ENCODE measurements around the gene SLC39A10.

DNA sequence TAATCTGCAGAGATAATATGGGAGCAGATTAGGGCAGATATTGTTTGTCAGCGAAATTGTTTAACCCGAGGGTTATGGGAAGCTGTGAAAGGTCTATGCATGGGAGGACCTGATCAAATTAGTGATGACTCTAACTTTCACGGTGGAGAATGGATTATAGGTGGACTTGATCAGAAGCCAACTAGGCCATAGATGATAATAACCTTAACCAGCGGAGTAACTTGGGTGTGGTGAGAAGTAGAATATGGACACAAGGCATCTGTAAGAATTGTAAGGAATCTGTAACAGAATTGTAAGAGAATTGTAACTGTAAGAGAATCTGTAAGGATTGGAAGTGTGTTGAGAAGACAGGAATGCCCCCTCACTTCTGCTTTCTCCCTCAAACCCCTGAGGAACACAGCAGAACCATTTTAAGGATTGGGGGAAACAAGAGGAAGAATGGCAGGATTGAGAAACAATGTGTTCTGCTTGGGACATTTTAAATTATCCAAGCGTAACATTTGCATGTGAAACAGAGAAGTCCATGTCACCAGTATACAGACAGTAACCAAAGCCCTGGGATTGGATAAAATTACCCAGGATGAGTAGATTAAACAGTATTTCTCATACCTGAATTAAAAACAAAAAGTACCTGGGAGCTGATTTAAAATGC lies 14.9 kb upstream of the SLC39A10 start:
- TF ChIP-seq RAD21 (CRISPR knock-in tag; conservative IDR thresholded peaks at IDR 0.05 in 1 of 2, IDR thresholded peaks at IDR 0.05 in 1 of 2): no peak
- no peak for TF ChIP-seq FOXK2 (conservative IDR thresholded peaks at IDR 0.05 in 1 of 2, IDR thresholded peaks at IDR 0.05 in 1 of 2; ENCODE audit: low read depth in 2 of 2)
- no peak for TF ChIP-seq SIRT6 (IDR thresholded peaks at IDR 0.05; ENCODE audit: low read depth, low read length)
- TF ChIP-seq, protein P1, sequence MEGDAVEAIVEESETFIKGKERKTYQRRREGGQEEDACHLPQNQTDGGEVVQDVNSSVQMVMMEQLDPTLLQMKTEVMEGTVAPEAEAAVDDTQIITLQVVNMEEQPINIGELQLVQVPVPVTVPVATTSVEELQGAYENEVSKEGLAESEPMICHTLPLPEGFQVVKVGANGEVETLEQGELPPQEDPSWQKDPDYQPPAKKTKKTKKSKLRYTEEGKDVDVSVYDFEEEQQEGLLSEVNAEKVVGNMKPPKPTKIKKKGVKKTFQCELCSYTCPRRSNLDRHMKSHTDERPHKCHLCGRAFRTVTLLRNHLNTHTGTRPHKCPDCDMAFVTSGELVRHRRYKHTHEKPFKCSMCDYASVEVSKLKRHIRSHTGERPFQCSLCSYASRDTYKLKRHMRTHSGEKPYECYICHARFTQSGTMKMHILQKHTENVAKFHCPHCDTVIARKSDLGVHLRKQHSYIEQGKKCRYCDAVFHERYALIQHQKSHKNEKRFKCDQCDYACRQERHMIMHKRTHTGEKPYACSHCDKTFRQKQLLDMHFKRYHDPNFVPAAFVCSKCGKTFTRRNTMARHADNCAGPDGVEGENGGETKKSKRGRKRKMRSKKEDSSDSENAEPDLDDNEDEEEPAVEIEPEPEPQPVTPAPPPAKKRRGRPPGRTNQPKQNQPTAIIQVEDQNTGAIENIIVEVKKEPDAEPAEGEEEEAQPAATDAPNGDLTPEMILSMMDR (IDR thresholded peaks at IDR 0.05 in 2 of 3, conservative IDR thresholded peaks at IDR 0.05 in 1 of 3; ENCODE audit: insufficient read depth in 2 of 3, low read depth in 1 of 3, low read length in 3 of 3): no peak
- TF ChIP-seq JUND (IDR thresholded peaks at IDR 0.05; ENCODE audit: borderline replicate concordance, low read depth, low read length): no peak
- no peak for TF ChIP-seq JUND (tag; IDR thresholded peaks at IDR 0.05; ENCODE audit: borderline replicate concordance, low read depth, low read length)
- TF ChIP-seq MXI1 (IDR thresholded peaks at IDR 0.05; ENCODE audit: low read depth, low read length): no peak
- no peak for TF ChIP-seq CBX5 (IDR thresholded peaks at IDR 0.05; ENCODE audit: borderline replicate concordance, low read depth)
- TF ChIP-seq U2AF1 (optimal IDR thresholded peaks at IDR 0.05; ENCODE audit: low read depth, low read length): no peak
- TF ChIP-seq ARID2 (IDR thresholded peaks at IDR 0.05): no peak

All from K562 (cell line).